Measurements from ENCODE around the gene PCDH20. TPM values are rescaled to one million over a fixed set of nuclear protein-coding genes. Genes with fewer than 3 reads are reported as not detected.
"Not testable (repeated sequence)": the region's sequence is repeated elsewhere in the genome, so short reads cannot be mapped to it uniquely, and the experiment has no call there.

PCDH20 gene
- total RNA-seq = 0.73 TPM

GRCh38 chr13:61415749-61416148, at the start of gene PCDH20:
TSS of gene PCDH20 (minus strand) at chr13:61415849. CDS start at chr13:61415158, 691 bp downstream.
- DNase-seq (ENCODE audit: low spot score) (no peak), ATAC-seq (no peak)

- ATAC-seq (no peak), DNase-seq (ENCODE audit: low spot score) (no peak)
Measured at GRCh38 chr13:61463024-61463423, 47.4 kb upstream of the PCDH20 start.

GRCh38 chr13:61453121-61453520, 37.5 kb upstream of the PCDH20 start:
- DNase-seq (ENCODE audit: low spot score) (no peak), ATAC-seq (no peak)

- DNase-seq (ENCODE audit: low spot score) (no peak), ATAC-seq (no peak)
Measured at GRCh38 chr13:61432029-61432428, 16.4 kb upstream of the PCDH20 start.

GRCh38 chr13:61423915-61424314, 8.3 kb upstream of the PCDH20 start:
- DNase-seq (ENCODE audit: low spot score) (no peak), ATAC-seq (no peak)

GRCh38 chr13:61417086-61417570, 1.5 kb upstream of the PCDH20 start:
- ATAC-seq (no peak), DNase-seq (ENCODE audit: low spot score) (no peak)

- peak; percentile 96 for ATAC-seq
Measured at GRCh38 chr13:61415058-61415721, 459 bp downstream of the PCDH20 start.

GRCh38 chr13:61414686-61415057, 977 bp downstream of the PCDH20 start:
- DNase-seq (ENCODE audit: low spot score) = no peak

More at GRCh38 chr13:61415058-61415721, 459 bp downstream of the PCDH20 start:
- DNase-seq (ENCODE audit: low spot score) = peak; percentile 80

GRCh38 chr13:61413572-61414535, 1.8 kb downstream of the PCDH20 start:
- ATAC-seq = no peak
- no peak for DNase-seq (ENCODE audit: low spot score)

More at GRCh38 chr13:61414686-61415057, 977 bp downstream of the PCDH20 start:
- ATAC-seq = no peak

- DNase-seq (ENCODE audit: low spot score) = no peak
- ATAC-seq = no peak
Measured at GRCh38 chr13:61410669-61411297, 4.9 kb downstream of the PCDH20 start.

GRCh38 chr13:61410266-61410665, 5.4 kb downstream of the PCDH20 start:
- no peak for DNase-seq (ENCODE audit: low spot score)
- ATAC-seq = no peak

GRCh38 chr13:61408571-61408970, 7.1 kb downstream of the PCDH20 start:
- DNase-seq (ENCODE audit: low spot score) = no peak
- no peak for ATAC-seq

- no peak for ATAC-seq
Measured at GRCh38 chr13:61406275-61406674, 9.4 kb downstream of the PCDH20 start.

GRCh38 chr13:61396121-61396520, 19.5 kb downstream of the PCDH20 start:
- ATAC-seq = no peak
- DNase-seq (ENCODE audit: low spot score) = no peak

More at GRCh38 chr13:61406275-61406674, 9.4 kb downstream of the PCDH20 start:
- no peak for DNase-seq (ENCODE audit: low spot score)

- DNase-seq (ENCODE audit: low spot score) = no peak
- no peak for ATAC-seq
Measured at GRCh38 chr13:61391426-61391825, 24.2 kb downstream of the PCDH20 start.

GRCh38 chr13:61387694-61388093, 28.0 kb downstream of the PCDH20 start:
- ATAC-seq = no peak
- no peak for DNase-seq (ENCODE audit: low spot score)

- ATAC-seq = no peak
- DNase-seq (ENCODE audit: low spot score) = no peak
Measured at GRCh38 chr13:61383111-61383510, 32.5 kb downstream of the PCDH20 start.

GRCh38 chr13:61370520-61370919, 45.1 kb downstream of the PCDH20 start:
- no peak for DNase-seq (ENCODE audit: low spot score)
- ATAC-seq = no peak

- ATAC-seq; DNase-seq (ENCODE audit: low spot score): not testable (repeated sequence)
Measured at GRCh38 chr13:61364690-61365089, 51.0 kb downstream of the PCDH20 start.

- DNase-seq (ENCODE audit: low spot score) (no peak), ATAC-seq (no peak)
Measured at GRCh38 chr13:61362522-61362921, 53.1 kb downstream of the PCDH20 start.
